HG02981 (cell line): Measurements from ENCODE around the gene GSG1L.

Source experiments
- ATAC-seq: cut with Tn5 transposase; IDR thresholded peaks from one replicate; pipeline ENCODE4 v1.9.1; 2021; ENCODE audit warnings: mild to moderate bottlenecking, moderate library complexity; ENCODE audit not compliant: unreplicated experiment

Gene GSG1L

DNA sequence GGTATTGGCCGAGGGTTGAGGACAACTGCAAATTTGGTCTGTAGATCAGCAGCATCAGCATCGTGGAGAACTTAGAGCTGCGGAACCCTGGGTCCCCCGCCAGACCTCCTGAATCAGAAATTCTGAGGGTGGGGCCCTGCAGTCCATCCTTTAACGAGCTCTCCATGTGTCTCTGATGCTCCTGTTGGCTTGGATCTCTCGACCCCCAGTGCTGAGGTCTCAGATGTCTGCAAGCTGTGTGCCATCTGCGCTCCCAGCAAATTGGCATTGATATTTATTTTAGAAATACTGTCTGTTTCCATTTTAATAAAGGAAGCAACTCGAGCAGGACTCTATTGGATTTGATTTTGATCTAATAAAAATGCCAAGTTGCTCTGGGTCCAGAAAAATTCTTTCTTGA, 263.6 kb downstream of the GSG1L start:
- ATAC-seq = no peak

DNA sequence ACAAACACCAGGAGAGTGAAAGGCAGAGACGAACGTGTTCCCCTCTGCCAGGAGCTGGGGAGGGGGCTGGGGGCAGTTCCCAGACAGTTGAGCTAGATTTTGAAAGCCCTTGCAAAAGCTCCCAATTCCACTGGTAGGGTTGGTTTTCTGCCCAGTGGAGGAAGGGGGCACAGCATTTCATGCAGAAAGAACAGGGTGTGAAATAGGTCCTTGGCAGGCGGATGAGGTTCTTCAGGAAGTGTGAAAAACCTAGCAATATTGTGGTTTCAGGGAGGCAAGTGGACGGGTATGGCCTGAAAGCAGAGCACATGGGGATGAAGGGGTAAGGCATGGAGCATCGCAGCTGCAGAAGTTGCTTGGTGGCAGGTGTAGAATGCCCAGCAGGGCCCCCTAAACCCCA, 265.3 kb downstream of the GSG1L start:
- ATAC-seq = no peak

DNA sequence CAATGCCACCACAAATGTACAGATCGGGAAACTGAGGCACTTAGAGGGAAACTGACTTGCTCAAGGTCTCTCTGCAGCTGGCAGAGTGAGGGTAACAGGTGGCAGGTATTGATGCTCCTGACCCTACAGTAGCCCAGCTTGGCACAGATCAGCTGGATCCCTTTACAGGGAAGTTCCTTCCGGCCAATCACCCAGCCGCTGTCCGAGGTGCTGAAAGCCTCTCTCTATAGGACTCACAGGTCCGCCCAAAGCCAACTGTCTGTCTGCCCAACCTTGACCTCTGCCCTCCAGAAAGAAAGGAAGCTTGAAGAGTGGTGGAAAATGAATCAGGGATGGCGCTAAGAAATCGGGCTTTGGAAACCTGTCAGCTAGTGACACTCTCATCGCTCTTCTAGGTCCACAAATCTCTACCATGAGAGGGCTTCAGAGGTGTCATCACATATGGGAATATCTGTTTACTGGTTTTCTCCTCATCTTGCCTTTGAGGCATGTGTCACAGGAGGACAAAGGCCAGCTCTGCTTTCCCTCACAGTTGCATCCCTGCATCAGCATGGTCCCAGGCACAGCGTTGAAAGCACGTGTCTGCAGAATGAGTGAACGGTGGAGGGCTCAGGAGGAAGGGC, 267.4 kb downstream of the GSG1L start:
- ATAC-seq = no peak

DNA sequence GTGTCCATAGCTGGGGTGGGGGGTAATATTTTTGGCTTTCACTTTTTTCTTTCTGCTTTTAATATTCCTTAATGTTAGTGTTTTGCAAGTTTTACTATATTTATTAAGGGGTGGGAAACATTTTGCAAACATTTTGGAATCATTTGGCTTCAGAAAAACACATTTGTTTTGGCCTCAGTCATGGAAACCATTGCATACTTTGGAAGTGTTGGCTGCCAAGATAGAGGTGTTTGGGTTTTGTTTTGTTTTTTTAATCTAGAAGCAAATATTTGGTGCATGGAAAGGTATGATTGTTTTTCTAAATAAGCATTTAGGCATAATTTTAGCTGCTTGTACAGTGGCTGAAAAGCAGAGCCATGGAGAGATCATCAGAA, 270.3 kb downstream of the GSG1L start:
- ATAC-seq = no peak

DNA sequence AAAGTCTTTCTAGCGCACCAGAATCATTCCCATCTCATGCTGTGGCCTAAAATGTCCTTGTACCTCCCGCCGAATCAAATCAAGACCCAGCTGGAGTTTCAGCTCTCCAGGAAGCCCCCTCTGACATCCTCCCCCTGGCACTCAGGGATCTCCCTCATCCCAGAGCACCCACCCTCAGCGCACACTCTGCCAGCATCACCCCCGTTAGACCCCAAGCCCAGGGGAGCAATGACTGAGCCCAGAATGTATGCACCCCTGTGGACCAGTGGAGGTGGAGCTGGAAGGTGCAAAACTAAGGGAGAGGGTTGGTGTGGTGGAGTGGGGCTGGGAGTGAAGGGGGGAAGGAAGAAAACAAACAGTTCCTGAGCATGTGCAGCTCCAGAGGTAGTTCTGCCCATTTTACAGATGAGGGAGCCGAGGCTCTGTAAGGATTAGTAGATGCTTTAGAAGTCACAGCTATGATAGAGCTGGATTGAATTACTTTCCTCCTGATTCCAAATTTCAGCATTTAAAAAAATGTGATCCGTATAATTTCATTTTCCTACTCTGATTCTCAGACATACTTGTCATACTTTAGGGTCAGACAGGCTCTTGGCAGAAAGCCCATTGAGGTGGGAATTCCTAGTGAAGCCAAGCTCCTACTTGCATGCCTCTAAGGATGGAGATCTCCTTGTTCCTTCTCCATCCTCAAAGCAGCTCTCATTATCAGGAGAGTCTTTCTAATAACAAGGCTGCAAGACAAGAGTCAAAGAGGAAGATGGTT, 270.8 kb downstream of the GSG1L start:
- no peak for ATAC-seq

DNA sequence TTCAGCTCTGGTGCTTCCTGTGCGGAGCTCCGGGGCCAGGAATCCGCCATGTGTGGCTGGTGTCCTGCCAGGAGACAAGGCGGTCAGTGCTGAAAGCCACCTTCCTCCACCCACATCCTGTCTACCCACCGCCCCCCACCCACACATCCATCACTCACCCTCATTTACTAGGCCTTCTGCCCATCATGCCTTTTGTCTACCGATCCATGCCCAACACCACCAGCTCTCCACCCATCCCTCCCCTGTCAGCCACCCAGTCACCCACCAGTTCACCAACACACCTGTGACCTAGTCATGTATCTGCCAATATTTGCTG, 272.2 kb downstream of the GSG1L start:
- no peak for ATAC-seq

DNA sequence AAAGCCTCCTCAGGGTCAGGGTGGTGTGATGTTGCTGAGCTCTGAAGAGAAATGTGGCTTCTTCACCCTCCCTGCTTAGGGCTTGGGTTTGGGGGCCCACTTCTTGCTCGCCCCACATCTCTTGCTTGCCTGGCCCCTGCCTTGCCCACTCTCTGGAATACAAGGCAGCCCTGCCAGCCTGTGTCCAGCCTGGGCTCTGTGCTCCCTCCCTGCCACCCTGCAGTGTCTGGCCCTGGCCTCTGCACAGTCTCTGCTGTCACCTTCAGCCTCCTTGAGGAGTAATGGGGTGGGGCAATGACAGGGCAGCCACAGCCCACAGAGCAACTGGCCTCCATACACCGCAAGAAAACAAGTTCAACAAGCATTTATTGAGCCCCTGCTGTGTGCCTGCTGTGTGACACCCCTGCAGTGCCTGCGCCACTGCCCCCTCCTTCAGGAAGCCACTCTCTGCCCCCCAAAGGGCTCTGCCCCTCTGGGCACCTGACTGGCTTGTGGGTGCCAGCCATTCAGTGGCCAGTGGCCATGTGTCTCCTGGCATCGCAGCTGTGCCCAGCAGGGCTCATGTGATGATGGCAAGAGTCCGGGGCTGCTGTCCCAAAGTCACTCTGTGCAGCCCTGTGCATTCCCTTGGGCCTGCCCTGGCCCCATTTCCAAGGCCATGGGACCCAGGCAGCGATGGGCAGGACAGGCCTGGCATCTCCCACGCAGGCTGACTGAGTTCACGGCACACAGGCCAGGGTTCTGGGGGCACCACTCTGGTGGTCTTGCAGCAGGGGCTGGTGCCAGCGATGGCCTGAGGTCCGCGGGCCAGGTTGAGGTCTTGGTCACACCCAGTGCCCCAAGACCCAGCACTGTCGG, 272.7 kb downstream of the GSG1L start:
- ATAC-seq = no peak

DNA sequence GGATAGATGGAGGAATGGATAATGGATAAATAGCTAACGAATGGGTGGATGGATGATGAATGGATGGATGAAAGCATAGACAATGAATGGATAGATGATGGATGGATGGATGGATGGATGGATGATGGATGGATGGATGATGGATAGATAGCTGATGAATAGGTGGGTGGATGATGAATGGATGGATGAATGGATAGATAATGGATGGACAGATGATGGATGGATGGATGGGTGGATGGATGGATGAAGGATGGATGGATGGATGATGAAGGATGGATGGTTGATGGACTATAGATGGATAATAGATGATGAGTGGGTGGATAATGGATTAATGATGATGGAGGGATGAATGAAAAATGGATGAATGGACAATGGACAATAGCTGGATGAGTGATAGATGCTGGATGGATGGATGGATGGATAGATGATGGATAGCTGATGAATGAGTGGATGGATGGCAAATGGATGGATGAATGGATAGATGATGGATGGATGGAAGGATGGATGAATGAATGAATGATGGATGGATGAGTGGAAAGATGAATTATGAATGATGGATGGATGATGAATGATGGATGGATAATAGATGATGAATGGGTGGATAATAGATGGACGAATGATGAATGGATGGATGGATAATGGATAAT, 273.8 kb downstream of the GSG1L start:
- ATAC-seq = no peak

DNA sequence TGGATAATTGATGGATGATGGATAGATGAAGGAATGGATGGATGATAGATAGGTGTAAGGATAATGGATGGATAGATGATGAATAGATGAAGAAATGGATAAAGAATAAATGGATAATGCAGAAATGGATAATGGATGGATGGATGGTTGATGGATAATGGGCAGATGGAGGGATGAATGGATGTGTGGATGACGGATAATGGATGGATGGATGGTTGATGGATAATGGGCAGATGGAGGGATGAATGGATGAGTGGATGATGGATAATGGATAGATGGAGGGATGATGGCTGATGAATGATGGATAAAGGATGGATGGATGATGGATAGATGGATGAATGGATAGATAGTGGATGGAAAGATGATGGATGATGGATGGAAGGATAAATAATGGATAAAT, 274.4 kb downstream of the GSG1L start:
- ATAC-seq = no peak

DNA sequence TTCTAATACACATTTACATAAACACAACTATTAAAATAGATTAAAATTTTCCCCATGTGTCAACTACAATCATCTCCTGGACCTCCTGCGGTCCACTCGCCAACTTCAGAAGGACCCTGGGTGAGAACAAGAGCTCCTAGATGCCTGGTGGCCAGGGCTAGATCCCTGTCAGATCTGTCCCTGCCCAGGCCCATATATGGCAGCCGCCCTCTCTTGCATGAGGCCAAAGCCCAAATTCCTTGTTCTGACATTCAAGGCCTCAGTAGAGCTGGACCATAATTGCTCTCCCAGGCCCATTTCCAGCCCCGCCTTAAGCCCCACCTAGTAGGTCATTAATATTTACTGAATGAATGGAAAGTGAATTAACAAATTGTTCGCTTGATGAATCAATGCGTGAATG, 275.8 kb downstream of the GSG1L start:
- ATAC-seq = no peak

DNA sequence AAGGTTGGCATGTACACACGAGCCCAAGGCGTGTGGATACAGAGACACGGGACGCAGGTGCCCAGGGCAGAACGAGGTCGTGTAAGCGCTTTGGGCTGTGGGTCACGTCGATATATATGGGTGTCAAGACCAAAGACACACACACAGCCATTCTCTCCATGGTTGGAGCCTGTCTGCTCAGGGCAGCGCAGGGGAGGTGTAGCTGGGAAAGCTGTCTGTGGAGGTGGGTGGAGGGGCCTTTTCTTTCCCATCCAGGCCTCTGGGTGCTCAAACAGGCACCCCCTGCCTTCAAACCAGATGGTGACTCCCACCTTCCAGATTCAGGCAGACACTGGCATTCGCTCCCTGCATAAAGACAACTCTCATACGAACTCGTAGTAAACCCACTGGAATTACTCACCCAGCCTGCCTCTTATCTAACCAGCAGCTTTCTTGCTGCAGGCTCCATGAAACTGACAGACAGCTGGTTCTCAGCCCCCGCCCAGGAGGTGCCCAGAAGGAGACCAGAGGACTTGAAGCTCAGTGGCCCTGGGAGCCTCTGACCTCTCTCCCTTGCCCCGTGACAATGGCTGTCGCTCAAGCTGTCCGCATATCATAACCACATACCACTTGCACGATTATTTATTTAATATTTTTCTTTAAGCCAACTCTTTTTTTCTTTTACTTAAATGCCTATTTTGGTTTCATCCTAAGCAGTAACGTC, 276.4 kb downstream of the GSG1L start:
- no peak for ATAC-seq

DNA sequence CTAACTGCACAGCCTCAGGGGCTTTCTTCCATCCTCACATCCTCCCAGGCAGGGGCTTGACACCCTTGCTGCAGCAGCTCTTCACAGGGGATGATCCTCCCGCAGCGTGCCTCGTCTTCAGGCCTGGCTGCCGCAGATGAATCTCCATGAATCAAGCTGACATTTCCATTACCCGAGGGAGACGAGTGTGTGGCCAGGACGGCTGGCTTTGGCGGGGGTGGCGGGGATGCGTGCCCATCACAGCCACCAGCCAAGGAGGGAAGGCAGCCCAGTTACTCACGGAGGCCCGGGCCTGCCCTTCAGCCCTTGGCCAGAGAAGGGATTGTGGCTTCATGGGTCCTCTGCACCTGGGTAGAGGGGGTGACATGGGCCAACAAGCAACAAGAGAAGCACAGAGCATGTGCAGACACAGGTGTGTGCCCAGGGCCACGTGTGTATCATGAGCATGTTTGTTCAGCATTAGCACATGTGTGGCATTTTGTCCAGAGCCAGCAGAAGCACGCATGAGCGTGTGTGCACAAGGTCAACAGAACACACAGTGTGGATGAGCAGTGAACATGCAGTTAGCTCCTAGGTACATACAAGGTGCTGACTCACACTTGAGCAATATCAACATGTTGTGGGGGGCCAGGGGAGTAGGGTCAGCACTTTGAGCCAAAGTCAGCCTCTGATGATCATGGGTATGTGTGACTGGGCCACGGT, 277.1 kb downstream of the GSG1L start:
- ATAC-seq = no peak

DNA sequence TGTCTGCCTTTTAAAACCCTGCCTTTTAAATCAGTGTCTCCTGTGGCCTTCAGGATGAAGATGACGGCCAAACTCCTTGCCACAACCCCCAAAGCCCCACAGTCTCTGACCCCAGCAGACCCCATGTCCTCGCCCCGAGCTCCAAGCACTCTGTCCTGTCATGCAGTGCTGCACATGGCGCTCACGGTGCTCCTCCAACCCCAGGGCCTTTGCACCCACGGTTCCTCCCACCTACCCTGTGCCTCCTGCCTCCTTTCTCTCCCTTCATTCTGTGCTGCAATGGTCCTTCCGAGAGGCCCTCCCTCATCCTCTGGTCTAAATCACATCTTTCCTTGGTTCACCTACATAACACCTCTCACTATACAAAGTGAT, 278.2 kb downstream of the GSG1L start:
- no peak for ATAC-seq

DNA sequence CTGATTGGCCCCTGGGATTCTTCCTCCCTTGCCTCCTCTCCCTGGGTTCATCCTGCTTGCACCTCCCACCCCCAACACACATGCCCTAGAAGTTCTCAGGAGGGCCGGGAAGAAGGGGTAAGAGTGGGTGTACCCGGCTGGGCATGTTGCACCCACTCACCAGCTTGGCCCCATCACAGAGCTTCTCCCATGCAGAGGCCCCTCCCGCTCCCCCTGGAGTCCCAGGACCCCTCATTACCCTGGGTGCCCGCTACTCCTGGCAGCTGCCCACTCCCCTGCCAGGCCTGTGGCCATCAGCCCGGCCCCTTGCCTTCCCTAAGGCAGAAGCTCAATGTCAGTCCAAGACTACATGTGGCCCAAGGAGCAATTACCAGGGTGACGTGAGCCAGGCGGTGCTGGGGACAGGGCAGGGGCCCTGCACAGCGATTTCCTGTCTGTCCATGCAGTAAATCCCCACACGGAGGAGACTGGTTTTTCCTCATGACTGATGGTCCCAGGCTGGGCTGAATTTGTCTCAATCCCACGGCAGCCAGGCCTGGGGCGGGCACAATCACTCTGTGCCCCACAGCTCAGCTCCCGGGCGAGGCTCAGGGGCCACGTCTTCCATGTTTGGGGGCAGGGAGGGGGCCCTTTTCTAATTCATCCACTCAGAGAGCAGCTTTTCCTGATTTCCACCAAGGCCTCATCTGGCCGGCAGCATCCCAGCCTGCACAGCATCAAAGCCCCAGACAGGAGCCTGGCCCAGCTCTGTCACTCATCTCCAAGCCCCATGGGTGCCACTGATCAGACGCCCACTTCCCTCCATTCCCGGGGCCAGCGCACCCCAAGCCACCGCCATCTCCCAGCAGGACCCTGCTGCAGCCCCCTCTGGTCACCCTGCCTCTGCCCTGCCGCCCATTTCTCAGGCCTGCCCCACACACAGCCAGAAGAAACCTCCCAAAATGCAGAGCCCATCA, 278.9 kb downstream of the GSG1L start:
- ATAC-seq = no peak

DNA sequence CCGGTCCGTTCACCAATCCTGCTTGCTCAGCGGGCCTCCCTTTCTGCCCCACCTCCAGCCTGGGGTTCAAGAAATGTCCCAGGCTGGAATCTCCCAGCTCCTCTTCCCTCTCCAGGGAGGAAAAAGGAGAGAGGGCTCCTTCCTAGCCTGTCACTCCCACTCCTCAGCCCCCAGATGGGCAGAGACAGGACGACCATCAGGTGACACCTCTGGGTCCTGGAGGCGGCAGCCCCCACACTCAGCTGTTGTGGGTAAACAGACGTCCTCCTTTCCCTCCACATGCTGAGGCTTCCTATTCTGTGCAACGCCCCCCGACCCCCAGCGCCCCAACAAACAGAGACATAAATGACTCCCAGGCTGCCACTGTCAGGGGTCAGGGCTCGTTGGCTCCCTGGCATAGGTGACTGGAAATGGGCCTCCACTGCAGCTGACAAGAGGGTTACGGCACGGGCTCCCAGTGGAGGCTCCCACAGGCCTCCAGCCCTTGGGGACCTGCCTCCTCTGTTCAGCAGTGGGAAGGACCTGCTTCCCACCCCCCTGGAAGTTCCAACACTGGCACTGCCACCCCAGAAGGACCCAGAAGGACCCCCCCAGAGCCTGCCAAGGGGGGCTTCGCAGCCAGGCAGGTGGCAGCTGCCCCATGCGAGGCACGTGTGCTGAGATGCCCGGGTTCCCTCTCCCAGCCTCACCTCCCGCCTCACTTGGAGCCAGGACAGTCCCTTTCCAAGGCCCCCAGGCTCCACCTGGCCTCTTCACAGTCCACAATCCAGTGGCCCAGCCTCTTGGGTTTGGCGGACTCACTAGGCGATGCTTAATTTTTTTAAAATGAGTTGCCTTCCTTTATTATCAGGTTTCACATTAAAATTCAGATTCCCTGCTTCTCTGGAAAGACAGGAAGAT, 281.3 kb downstream of the GSG1L start:
- no peak for ATAC-seq

DNA sequence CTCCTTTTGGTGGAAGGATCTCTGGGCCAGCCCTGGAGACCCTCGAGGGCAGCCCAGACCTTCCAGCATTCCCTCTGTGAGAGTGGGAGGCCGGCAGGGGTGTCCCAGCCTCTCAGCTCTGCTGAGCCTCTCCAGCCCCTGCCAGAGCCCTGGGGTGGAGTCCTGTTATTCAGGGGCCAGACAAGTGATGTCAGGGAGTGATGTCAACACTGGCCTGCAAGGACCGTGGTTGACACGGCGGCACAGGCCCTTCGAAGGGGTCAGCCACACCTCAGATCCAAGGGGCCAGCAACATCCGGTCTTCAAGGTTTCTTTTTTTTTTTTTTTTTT, 282.4 kb downstream of the GSG1L start:
- ATAC-seq = no peak

DNA sequence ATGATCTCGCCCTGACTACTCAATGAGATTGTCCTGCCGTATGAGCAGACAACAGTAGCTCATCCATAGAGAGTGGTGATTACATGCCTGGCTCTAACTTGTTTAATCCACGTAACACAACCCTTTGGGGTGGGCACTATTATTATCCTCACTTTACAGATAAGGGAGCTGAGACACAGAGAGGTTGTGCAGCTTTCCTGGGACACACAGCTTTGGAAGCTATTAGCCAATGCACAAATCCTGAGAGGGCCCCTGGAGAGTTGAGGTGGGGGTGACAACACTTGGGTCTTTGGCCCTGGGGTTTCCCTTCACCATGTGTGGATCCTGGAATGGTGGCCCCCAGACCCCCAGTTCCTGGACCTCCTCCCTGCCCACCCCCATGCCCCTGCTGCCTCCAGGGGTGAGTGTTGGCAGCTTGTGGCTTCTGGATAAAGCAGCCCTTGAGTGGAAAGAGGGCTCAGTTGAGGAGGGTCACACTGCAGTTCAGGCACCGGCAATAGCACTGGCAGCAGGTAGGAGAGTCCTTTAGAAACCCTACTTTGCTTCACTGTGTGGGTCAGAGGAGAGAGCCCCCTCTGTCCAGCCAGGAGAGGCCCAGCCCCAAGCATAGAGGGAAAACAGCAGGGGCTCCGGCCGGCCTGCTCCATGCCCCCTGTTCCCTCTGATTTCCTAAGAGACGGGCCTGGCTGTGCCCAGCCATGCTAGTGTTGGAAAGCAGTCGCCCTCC, 282.9 kb downstream of the GSG1L start:
- no peak for ATAC-seq

DNA sequence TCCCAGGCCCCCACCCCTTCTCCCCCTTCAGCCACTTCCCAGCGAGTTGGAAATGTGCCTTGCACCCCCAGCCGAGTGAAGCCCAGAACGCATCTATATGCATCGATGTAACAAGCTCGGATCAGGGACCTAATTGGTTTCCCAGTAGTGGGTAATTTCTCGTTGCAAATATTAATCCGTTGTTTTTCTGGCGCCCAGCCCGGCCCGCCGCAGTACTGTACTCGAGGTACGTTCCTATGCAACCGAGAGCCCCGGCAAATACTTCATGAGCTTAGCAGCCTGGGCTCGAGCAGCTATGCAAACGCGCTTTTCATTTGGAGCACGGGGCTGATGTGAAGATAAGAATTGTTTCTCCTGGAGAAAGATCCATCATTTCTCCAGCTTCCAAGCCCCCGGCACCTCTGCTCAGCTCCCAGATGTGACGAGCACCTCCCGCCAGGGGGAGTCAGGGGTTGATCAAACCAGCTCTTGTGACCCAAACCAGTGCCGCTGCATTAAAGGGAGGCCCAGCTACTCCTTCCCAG, 283.8 kb downstream of the GSG1L start:
- ATAC-seq = no peak
